ENCODE measurements around the gene IQSEC3.

DNA sequence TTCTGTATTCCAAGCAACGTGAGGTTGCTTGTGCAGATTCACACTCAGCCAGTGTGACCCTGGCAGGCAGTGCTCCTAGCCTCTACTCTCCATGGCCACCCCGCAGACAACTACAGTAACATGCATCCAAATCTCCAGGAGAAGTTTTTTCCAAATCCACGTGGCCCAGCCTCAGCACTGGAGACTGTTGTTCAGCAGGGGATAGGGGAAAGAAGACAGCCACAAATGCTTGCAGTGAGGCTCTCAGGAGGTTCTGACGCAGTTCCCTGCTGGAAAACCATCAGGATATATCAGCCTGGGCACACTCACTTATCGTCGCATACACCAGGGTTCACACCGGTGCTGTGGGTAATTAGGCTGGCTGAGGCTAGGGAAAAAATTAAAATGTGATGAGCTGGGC, 16.2 kb downstream of the IQSEC3 start:
- TF ChIP-seq POLR2A (IDR thresholded peaks at IDR 0.05) (no peak), CTCF (IDR thresholded peaks at IDR 0.05) (no peak)

All from heart left ventricle (tissue), 13 donors.